Neural crest cell (in vitro differentiated cells): ENCODE results near the gene TDRD7. TPM values are rescaled to one million over a fixed set of nuclear protein-coding genes. Genes with fewer than 3 reads are reported as not detected.

ENCODE experiments used
- DNase-seq: peaks from one replicate; pipeline ENCODE4 v3.0.0; 2021; ENCODE audit warnings: low read depth, mixed read lengths, low spot score
- H3K27ac Mint-ChIP-seq: one replicate; pipeline ENCODE4 v1.8.0; 2021; ENCODE audit warnings: mild to moderate bottlenecking, mixed read lengths; ENCODE audit not compliant: unreplicated experiment
- H3K27me3 Mint-ChIP-seq: 2 replicates; pipeline ENCODE4 v1.8.0; 2021; ENCODE audit warnings: low read depth, mild to moderate bottlenecking, mixed read lengths
- H3K36me3 Mint-ChIP-seq: 2 replicates; pipeline ENCODE4 v1.8.0; 2021; ENCODE audit warnings: low read depth, mild to moderate bottlenecking, mixed read lengths
- H3K4me1 Mint-ChIP-seq: 2 replicates; pipeline ENCODE4 v1.8.0; 2021; ENCODE audit warnings: mixed read lengths
- H3K4me3 Mint-ChIP-seq: one replicate; pipeline ENCODE4 v1.8.0; 2021; ENCODE audit warnings: mild to moderate bottlenecking, mixed read lengths
- H3K9me3 Mint-ChIP-seq: 2 replicates; pipeline ENCODE4 v1.8.0; 2021; ENCODE audit warnings: mixed read lengths
- CTCF ChIP-seq: fragments of 200-600 bp; sonication (generic); conservative IDR thresholded peaks from 2 replicates; pipeline ENCODE4 v1.5.0; 2021; ENCODE audit warnings: antibody characterized with exemption, mild to moderate bottlenecking
- total RNA-seq: library from RNA; stranded (reverse); gene quantifications from 2 replicates; pipeline ENCODE4 v1.2.1, GENCODE V29; 2021

TDRD7 gene
- total RNA-seq, 1 donor from 2014 or later: 1.5 TPM

DNA sequence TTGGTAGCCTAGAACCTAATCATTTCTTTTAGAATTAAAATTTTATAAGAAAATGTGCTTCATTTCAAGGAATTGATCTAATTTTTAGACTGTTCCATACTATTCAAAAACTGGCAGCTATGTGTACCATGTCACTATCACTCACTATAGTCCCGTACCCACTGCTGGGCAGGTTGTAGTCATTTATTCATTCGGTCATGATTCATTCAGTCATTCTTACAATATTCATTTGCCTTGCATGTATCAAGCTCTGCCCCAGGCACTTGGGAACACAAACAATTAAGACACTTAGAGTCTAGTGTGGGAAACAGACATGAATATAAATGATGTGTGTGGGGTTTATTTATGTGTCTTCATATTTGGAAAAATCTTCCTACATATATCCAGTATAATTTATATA is 26.4 kb downstream of the TDRD7 start:
- TF ChIP-seq CTCF: no peak
- Mint-ChIP-seq H3K27ac (no peak overlapping the region), H3K27me3 (peaks cover 2% of the 10 kb centered on the region), H3K9me3 (no peaks in the 10 kb centered on the region), H3K4me3 (no peak overlapping the region), H3K4me1 (peaks cover 4% of the 10 kb centered on the region), H3K36me3 (no peaks in the 10 kb centered on the region)
- DNase-seq: no peak

DNA sequence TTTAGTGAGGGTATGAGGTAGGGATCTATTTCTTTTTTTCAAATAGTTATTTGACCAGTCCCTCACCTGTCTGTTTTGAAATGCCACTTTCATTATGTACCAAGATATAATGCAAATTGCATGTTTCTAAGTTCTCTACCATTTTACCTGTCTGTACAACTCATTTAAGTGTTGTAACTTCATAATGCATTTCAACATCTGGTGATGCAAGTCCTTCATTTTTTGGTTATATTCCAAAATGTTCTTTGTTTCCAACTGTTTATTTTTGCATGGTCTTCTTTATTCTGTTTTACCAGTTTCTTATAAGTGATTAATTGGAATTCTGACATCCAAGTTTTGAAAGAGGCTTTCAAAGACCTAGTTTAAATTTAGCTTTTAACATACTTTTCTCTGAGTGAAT is 26.8 kb downstream of the TDRD7 start:
- Mint-ChIP-seq H3K4me3 (no peak overlapping the region), H3K27ac (no peak overlapping the region), H3K36me3 (no peaks in the 10 kb centered on the region), H3K27me3 (peaks cover 2% of the 10 kb centered on the region), H3K9me3 (no peaks in the 10 kb centered on the region), H3K4me1 (peaks cover 4% of the 10 kb centered on the region)
- no peak for TF ChIP-seq CTCF
- DNase-seq: no peak

GRCh38 chr9:97440160-97440559 is 28.3 kb downstream of the TDRD7 start:
- DNase-seq: no peak
- Mint-ChIP-seq H3K36me3 (no peaks in the 10 kb centered on the region), H3K9me3 (no peaks in the 10 kb centered on the region), H3K27me3 (peaks cover 5% of the 10 kb centered on the region), H3K4me3 (no peak overlapping the region), H3K27ac (no peak overlapping the region), H3K4me1 (peaks cover 4% of the 10 kb centered on the region)
- no peak for TF ChIP-seq CTCF

DNA sequence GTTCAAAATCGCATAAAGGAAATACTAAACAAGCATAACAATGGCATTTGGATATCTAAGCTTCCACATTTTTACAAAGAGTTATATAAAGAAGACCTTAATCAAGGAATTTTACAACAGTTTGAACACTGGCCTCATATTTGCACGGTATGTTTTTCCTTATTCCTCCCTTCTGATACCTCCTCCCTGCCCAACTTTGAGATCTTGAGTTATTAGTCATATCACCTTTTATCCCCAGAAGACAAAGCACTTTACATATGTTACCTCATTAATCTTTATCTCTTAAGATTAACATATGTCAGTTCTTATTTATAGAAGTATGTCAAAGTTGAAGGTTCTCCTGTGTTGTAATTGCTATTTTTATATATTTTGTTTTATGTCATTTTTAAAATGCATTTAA is 29.8 kb downstream of the TDRD7 start:
- Mint-ChIP-seq H3K27me3 (peaks cover 7% of the 10 kb centered on the region), H3K9me3 (no peaks in the 10 kb centered on the region), H3K36me3 (no peaks in the 10 kb centered on the region), H3K27ac (no peak overlapping the region), H3K4me3 (no peak overlapping the region), H3K4me1 (peaks cover 4% of the 10 kb centered on the region)
- no peak for TF ChIP-seq CTCF
- DNase-seq: no peak

GRCh38 chr9:97445119-97445701 is 33.3 kb downstream of the TDRD7 start:
- peaks cover under 1% of the 10 kb centered on the region for H3K4me1 Mint-ChIP-seq
- no peak for TF ChIP-seq CTCF
- H3K9me3 Mint-ChIP-seq: no peaks in the 10 kb centered on the region
- H3K4me3 Mint-ChIP-seq: no peak overlapping the region
- no peaks in the 10 kb centered on the region for H3K36me3 Mint-ChIP-seq
- H3K27ac Mint-ChIP-seq: no peak overlapping the region
- peaks cover 5% of the 10 kb centered on the region for H3K27me3 Mint-ChIP-seq
- no peak for DNase-seq
